Coronary artery (tissue), 2 donors: ENCODE results near the gene SYNE3.

Source experiments
- DNase-seq: peaks from one replicate; pipeline ENCODE4 v3.0.0-alpha.2; 2017; ENCODE audit warnings: low spot score
- H3K27ac ChIP-seq, 2 donors: fragments of 200-600 bp; sonication (generic); one replicate each; pipeline ENCODE4 v1.5.1; 2016 to 2019
- H3K4me3 ChIP-seq: fragments of 200-600 bp; sonication (generic); 2 replicates; pipeline ENCODE4 v1.5.1; 2016; ENCODE audit warnings: mild to moderate bottlenecking, moderate library complexity
- TF ChIP-seq, protein P1 (sequence below): fragments of 200-600 bp; sonication (generic); IDR thresholded peaks from one replicate; pipeline ENCODE4 v1.5.1; 2019; ENCODE audit warnings: antibody characterized with exemption

SYNE3 gene

DNA sequence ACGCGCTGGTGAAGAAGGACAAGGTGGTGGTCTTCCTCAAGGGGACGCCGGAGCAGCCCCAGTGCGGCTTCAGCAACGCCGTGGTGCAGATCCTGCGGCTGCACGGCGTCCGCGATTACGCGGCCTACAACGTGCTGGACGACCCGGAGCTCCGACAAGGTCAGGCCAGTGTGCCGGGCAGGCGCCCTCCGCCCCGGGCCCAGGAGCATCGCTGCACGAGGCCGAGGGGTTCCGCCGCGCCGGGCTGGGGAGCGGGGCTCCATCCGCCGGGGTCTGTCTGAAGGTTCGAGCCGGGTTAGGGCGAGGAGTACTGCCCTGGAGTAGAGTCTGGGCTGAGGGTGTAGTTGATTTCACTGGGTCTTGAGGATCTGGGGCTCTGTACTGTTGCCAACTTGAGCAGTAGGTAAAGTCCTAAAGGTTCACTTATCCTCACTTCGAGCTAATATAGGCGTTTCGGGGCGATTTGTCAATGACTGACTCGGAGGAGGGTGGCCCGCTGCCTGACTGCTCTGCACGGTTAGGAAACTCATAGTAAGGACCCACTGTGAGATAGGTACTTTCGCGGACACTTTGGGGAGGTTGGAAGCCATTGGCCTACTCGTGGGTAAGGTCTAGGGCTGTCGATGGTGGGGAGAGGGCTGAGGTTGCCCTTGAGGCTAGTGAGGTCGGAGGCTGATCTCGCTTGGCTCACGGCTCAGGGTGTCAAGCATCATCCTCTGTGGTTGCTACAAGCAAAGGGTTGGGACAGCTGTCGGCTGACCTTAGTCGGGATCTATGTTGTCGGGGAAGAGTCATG is 19.0 kb upstream of the SYNE3 start:
- TF ChIP-seq, protein P1, sequence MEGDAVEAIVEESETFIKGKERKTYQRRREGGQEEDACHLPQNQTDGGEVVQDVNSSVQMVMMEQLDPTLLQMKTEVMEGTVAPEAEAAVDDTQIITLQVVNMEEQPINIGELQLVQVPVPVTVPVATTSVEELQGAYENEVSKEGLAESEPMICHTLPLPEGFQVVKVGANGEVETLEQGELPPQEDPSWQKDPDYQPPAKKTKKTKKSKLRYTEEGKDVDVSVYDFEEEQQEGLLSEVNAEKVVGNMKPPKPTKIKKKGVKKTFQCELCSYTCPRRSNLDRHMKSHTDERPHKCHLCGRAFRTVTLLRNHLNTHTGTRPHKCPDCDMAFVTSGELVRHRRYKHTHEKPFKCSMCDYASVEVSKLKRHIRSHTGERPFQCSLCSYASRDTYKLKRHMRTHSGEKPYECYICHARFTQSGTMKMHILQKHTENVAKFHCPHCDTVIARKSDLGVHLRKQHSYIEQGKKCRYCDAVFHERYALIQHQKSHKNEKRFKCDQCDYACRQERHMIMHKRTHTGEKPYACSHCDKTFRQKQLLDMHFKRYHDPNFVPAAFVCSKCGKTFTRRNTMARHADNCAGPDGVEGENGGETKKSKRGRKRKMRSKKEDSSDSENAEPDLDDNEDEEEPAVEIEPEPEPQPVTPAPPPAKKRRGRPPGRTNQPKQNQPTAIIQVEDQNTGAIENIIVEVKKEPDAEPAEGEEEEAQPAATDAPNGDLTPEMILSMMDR, result no peak

DNA sequence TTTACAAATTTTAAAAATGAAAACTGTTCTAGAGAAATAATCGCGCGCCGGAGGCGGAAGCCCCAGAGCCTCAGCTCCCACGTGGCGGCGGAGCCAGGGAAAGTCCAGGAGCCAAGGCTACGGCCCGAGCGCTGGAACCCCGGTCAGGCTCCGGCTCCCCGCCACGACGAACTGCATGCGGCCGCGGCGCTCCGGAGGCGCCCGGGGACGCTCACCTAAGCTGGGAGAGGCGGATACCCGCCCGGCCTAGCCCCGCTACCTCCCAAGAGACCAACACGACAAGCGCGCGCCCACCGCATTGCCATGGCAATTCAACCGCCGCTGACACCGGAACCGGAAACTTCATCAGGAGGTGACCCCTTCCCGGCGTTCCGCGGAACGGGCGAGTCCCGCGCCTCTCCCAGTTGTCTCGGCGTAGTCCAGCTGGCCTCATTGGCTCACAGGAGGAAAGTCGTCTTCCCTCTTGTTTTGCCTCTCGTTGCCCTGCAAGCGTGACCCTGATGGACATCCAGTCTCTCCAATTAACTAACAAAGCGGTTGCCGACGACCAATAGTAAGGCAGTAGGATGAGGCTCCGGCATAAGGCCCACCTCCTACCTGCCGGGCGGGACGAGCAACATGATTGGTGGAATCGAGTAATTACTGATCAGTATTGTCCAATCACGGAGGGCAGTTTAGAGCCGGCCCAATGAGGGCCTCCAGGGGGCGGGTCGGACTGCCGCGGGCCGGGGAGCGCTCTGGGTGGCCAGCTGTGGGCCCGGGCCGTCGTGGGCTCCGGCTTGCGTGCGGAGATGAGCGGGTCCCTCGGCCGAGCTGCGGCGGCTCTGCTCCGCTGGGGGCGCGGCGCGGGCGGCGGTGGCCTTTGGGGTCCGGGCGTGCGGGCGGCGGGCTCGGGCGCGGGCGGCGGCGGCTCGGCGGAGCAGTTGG is 18.1 kb upstream of the SYNE3 start, which contains the start of gene GLRX5:
Gene GLRX5 (plus strand): TSS at position 752 of the 927 bp plus-strand sequence. CDS start 40 bp downstream, at position 792.
- Histone ChIP-seq H3K27ac (peak within 1 kb of the TSS; percentile 83 to 88), H3K4me3 (peak within 1 kb of the TSS; percentile 92)
- TF ChIP-seq, protein P1, result no peak
- DNase-seq, result peak; percentile 100

More for the DNA sequence above, 19.0 kb upstream of the SYNE3 start:
- Histone ChIP-seq H3K27ac (peak overlapping the region in 1 of 2 donors; percentile 88), H3K4me3 (peak overlapping the region; percentile 92)
- DNase-seq, result peak; percentile 81

DNA sequence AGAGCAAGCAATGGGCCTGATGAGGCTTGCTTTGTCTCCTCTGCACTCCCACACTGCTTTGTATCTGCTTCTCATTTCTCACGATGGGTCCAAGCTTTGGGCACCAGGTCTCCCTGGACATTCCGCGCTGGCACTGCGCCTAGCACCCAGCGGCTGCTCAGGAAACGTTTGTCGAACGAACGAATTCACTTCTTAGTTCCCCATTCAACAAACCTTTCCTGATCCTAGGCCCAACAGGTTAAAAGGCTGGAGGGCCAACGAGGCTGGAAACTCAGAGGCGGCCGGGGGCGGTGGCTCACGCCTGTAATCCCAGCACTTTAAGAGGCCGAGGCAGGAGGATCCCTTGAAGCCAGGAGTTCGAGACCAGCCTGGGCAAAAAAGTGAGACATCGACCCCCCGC is 17.4 kb upstream of the SYNE3 start:
- TF ChIP-seq, protein P1, result no peak
- peak; percentile 70 for DNase-seq
- H3K27ac ChIP-seq, result peak overlapping the region; percentile 27 to 83
- H3K4me3 ChIP-seq, result peak overlapping the region; percentile 92

DNA sequence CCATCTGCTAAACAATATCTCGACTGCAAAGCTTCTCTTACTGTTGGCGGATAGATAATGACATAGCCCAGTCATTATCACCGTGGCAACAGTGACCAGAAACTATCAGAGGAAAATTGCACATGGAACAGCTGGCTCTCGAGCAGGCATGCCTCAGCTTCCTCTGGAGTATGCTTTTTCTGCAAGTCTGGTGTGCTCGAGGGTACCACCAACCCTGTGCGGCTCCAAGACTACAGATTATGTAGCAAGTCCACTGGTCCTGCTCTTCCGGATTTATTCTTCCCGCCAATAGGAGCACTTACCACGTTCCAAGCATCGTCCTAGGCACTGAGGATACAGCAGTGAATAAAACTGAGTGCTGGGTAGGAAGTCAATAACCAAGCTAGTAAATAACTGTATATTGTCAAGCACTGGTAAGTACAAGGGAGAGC is 17.0 kb upstream of the SYNE3 start:
- H3K27ac ChIP-seq, result peak overlapping the region; percentile 27 to 83

DNA sequence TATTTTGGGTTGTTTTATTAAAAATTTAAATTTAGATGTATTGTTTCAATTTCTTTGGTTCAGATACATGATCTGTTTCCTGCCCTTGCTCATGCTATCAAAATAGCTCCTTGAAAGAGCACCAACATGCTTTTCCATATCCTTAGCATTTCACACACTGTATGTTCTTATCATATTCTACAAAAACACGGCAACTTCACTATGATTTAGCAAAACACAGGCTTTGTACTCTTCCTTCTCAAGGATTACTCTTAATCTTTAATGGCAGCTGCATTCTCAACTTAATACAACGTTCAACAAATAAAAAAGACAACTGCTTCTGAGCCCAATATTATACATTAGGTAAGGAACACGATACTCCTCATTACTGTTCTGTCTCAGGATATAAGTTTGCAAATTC is 15.5 kb upstream of the SYNE3 start:
- H3K4me3 ChIP-seq, result peak overlapping the region; percentile 7
- TF ChIP-seq, protein P1, result no peak
- DNase-seq, result no peak
- H3K27ac ChIP-seq, result peak overlapping the region in 1 of 2 donors; percentile 45

More for the DNA sequence above, 17.0 kb upstream of the SYNE3 start:
- peak; percentile 56 for DNase-seq
- TF ChIP-seq, protein P1, result no peak
- peak overlapping the region; percentile 92 for H3K4me3 ChIP-seq

DNA sequence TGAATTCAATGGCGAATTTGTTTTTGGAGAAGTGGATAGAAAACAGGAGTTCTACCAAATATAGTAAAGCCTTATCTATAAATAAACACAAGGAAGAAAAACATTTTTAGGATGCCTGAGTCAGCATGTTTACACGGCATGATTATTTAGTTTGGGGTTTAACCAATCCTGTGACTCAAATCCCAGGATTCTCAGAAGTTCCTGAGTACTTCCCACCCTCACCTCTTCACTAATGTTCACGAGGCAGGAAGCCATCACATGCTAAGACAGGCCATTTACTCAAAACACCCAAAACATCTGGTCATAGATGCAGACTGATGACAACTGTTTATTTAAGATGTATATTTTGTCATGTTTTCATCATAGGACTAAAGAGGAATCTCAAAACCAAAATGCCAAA is 15.0 kb upstream of the SYNE3 start:
- DNase-seq, result no peak
- peak overlapping the region; percentile 7 for H3K4me3 ChIP-seq
- H3K27ac ChIP-seq, result peak overlapping the region; percentile 45 to 51
- TF ChIP-seq, protein P1, result no peak
